ENCODE results near the gene SNCB. TPM values are rescaled to one million over a fixed set of nuclear protein-coding genes. Genes with fewer than 3 reads are reported as not detected.

Gene SNCB
- total and polyA plus RNA-seq, 2 of the 8 experiments (the other 6 are each of a cell fraction or from before 2014, with no cell fraction given): 4.2 to 5.9 TPM

DNA sequence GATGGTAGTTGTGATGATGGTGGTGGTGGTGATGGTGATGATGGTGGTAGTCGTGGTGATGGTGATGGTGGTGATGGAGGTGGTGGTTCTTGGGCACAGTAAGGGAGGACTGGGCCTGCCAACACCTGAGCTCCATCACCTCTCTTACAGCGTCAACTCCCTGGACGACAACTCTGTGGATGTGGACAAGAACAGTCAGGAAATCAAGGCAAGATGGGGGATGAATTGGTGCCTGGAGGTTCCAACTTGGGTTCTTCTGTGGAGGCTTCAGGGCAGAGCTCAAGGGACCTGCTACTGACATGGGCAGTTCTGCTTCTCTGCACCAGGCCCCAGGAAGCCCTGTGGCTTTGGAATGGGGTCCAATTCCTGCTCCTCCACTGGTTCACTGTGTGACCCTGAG lies 37.8 kb downstream of the SNCB start:
- no peak overlapping the region for H3K4me3 ChIP-seq (ENCODE audit: extremely low read depth in 1 of 4, insufficient read depth in 2 of 4, low read depth in 3 of 4, low read length in 4 of 4)
- ChIA-PET POLR2A (ENCODE audit: partially characterized antibody) (no interaction called here), CTCF (ENCODE audit: partially characterized antibody) (interaction anchor here (0.6 to 4.6 kb wide), 5 partner anchors 11 to 154 kb away, joined by 3 to 17 read pairs (median 3); no protein-coding TSS in a partner anchor)
- H3K23ac ChIP-seq (ENCODE audit: insufficient read length): no peak overlapping the region
- no peaks in the 10 kb centered on the region; a peak in 1 of 8 replicates for H3K36me3 ChIP-seq (ENCODE audit: control insufficient read depth in 2 of 4, insufficient read depth in 4 of 4, low read length in 3 of 4)
- TF ChIP-seq CREB1 (IDR thresholded peaks at IDR 0.05): no peak
- TF ChIP-seq, protein P1, sequence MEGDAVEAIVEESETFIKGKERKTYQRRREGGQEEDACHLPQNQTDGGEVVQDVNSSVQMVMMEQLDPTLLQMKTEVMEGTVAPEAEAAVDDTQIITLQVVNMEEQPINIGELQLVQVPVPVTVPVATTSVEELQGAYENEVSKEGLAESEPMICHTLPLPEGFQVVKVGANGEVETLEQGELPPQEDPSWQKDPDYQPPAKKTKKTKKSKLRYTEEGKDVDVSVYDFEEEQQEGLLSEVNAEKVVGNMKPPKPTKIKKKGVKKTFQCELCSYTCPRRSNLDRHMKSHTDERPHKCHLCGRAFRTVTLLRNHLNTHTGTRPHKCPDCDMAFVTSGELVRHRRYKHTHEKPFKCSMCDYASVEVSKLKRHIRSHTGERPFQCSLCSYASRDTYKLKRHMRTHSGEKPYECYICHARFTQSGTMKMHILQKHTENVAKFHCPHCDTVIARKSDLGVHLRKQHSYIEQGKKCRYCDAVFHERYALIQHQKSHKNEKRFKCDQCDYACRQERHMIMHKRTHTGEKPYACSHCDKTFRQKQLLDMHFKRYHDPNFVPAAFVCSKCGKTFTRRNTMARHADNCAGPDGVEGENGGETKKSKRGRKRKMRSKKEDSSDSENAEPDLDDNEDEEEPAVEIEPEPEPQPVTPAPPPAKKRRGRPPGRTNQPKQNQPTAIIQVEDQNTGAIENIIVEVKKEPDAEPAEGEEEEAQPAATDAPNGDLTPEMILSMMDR (IDR thresholded peaks at IDR 0.05; ENCODE audit: control extremely low read depth in 1 of 3, insufficient read depth in 1 of 3, low read depth in 1 of 3, low read length in 3 of 3): no peak
- no peak for TF ChIP-seq SP2 (IDR thresholded peaks at IDR 0.05; ENCODE audit: low read length)
- no peak for TF ChIP-seq NANOG (IDR thresholded peaks at IDR 0.05; ENCODE audit: insufficient read depth, low read depth, low read length, poor library complexity, severe bottlenecking)
- no peak for TF ChIP-seq SP1 (IDR thresholded peaks at IDR 0.05; ENCODE audit: low read depth, low read length)
- no peak for TF ChIP-seq POLR2A (IDR thresholded peaks at IDR 0.05; ENCODE audit: control extremely low read depth in 1 of 2, low read depth in 2 of 2, low read length in 2 of 2)
- TF ChIP-seq GABPA (IDR thresholded peaks at IDR 0.05; ENCODE audit: borderline replicate concordance, insufficient read depth, low read length): no peak
- no peak for TF ChIP-seq YY1 (IDR thresholded peaks at IDR 0.05; ENCODE audit: low read depth, low read length)
- TF ChIP-seq, protein P2, sequence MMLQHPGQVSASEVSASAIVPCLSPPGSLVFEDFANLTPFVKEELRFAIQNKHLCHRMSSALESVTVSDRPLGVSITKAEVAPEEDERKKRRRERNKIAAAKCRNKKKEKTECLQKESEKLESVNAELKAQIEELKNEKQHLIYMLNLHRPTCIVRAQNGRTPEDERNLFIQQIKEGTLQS (IDR thresholded peaks at IDR 0.05; ENCODE audit: insufficient read depth, low read depth, low read length): no peak
- TF ChIP-seq GTF2F1 (IDR thresholded peaks at IDR 0.05; ENCODE audit: borderline replicate concordance, low read depth, low read length): no peak
- TF ChIP-seq KDM4A (IDR thresholded peaks at IDR 0.05; ENCODE audit: low read depth, low read length, severe bottlenecking): no peak
- no peak for TF ChIP-seq POU5F1 (IDR thresholded peaks at IDR 0.05; ENCODE audit: low read depth, low read length)
- no peak overlapping the region for H2BK120ac ChIP-seq (replicated peaks; ENCODE audit: low read depth, low read length)
- H4K5ac ChIP-seq (ENCODE audit: insufficient read length, low read depth, low read length): no peak overlapping the region
- H4K20me1 ChIP-seq (replicated peaks in 1 of 2; ENCODE audit: control insufficient read depth in 1 of 2, insufficient read depth in 2 of 2, low read length in 2 of 2): peaks cover 0 to 14% of the 10 kb centered on the region in 2 experiments
- H3K4ac ChIP-seq (replicated peaks; ENCODE audit: insufficient read length, low read depth, low read length): no peak overlapping the region
- H3K4me2 ChIP-seq (ENCODE audit: insufficient read depth in 1 of 2, low read depth in 2 of 2, low read length in 2 of 2): no peak overlapping the region
- H2AK5ac ChIP-seq (ENCODE audit: low read depth, low read length): no peak overlapping the region
- H2BK20ac ChIP-seq (ENCODE audit: low read length): no peak overlapping the region
- 0 out of 7 replicates have a peak, but pooled peaks cover 0 to 2% (median 0%) of the 10 kb centered on the region in 4 experiments for H3K4me1 ChIP-seq (replicated peaks in 1 of 4; ENCODE audit: control insufficient read depth in 3 of 4, insufficient read depth in 4 of 4, low read length in 3 of 4)
- H3K18ac ChIP-seq (ENCODE audit: extremely low read depth, low read length): no peak overlapping the region
- H3K9ac ChIP-seq (replicated peaks in 1 of 4; ENCODE audit: extremely low read depth in 1 of 4, low read depth in 3 of 4, low read length in 3 of 4): no peak overlapping the region
- H2BK5ac ChIP-seq (ENCODE audit: low read depth, low read length): no peak overlapping the region
- DNase-seq (ENCODE audit: low read depth in 1 of 2, low spot score in 2 of 2) (no peak), FAIRE-seq (no peak)
- H4K91ac ChIP-seq (replicated peaks; ENCODE audit: insufficient read length, low read length): no peak overlapping the region
- H3K79me2 ChIP-seq (ENCODE audit: control insufficient read depth in 1 of 2, insufficient read depth in 2 of 2, low read length in 2 of 2): no peaks in the 10 kb centered on the region
- peaks cover 7 to 9% of the 10 kb centered on the region in 2 experiments; a peak in 2 of 4 replicates for H3K9me3 ChIP-seq (ENCODE audit: insufficient read depth in 2 of 2, low read depth in 1 of 2, low read length in 1 of 2)
- no peak overlapping the region for H2BK12ac ChIP-seq (ENCODE audit: low read depth, low read length)
- peaks cover 21% of the 10 kb centered on the region; the same call in 1 of the 2 replicates for H3K23me2 ChIP-seq (ENCODE audit: low read depth, low read length)
- no peak overlapping the region for H3K14ac ChIP-seq (ENCODE audit: insufficient read length)
- H3K27me3 ChIP-seq (replicated peaks in 1 of 4; ENCODE audit: control insufficient read depth in 3 of 4, extremely low read depth in 1 of 4, insufficient read depth in 3 of 4, low read length in 3 of 4): peaks cover 0 to 16% (median 7%) of the 10 kb centered on the region in 4 experiments; a peak in 4 of 7 replicates
- WGBS, 2 experiments (ENCODE audit: extremely low coverage in 1 of 2, insufficient coverage in 1 of 2, insufficient read length in 1 of 2, insufficient replicate concordance in 2 of 2, low coverage in 1 of 2, low lambda C conversion rate in 2 of 2, missing lambda C conversion rate in 1 of 2): 87% methylated on average over 3 of the region's 3 CpGs; no CpG with 5 or more reads in 1 of the 2 experiments
- H2BK15ac ChIP-seq (ENCODE audit: low read length): no peak overlapping the region
- no peak overlapping the region; the same call in 1 of the 2 replicates for H4K8ac ChIP-seq (ENCODE audit: extremely low read depth, insufficient read depth, low read length)
- no peaks in the 10 kb centered on the region for H3K79me1 ChIP-seq (ENCODE audit: low read depth, low read length)
- H2AFZ ChIP-seq (ENCODE audit: low read length): no peak overlapping the region
- H3K56ac ChIP-seq (replicated peaks; ENCODE audit: insufficient read length, low read depth, low read length): peak overlapping the region; percentile 93
- H3K27ac ChIP-seq (ENCODE audit: low read depth, low read length): no peak overlapping the region
